Ectodermal cell (in vitro differentiated cells): Measurements from ENCODE around the gene ATRN.
A peak's percentile ranks its signal among the peaks of the same experiment; 100 is the strongest.

Experiments
- H3K27ac ChIP-seq: 2 replicates; pipeline ENCODE4 v1.7.0; 2013; ENCODE audit warnings: mild to moderate bottlenecking, low read depth, low read length; ENCODE audit not compliant: insufficient read depth, poor library complexity, severe bottlenecking
- H3K27me3 ChIP-seq: 2 replicates; pipeline ENCODE4 v1.7.0; 2013; ENCODE audit warnings: mild to moderate bottlenecking, low read length; ENCODE audit not compliant: insufficient read depth, control insufficient read depth, poor library complexity, severe bottlenecking
- H3K36me3 ChIP-seq: one replicate; pipeline ENCODE4 v1.7.0; 2013; ENCODE audit warnings: low read length; ENCODE audit not compliant: control insufficient read depth, insufficient read depth
- H3K4me1 ChIP-seq: one replicate; pipeline ENCODE4 v1.7.0; 2013; ENCODE audit warnings: low read length; ENCODE audit not compliant: control insufficient read depth, insufficient read depth
- H3K4me3 ChIP-seq: 2 replicates; pipeline ENCODE4 v1.7.0; 2013; ENCODE audit warnings: low read depth, low read length, control low read depth; ENCODE audit not compliant: insufficient read depth
- H3K9me3 ChIP-seq: 2 replicates; pipeline ENCODE4 v1.7.0; 2013; ENCODE audit warnings: mild to moderate bottlenecking, low read length, moderate library complexity; ENCODE audit not compliant: control insufficient read depth
- WGBS, 2 experiments: methylation state at CpG; one replicate each; pipeline ENCODE4 v1.1.7; 2013; ENCODE audit warnings: missing lambda C conversion rate in 2 of 2; 5-methylcytosine and 5-hydroxymethylcytosine counted together

ATRN gene

GRCh38 chr20:3680701-3681351 lies 210.0 kb downstream of the ATRN start:
- Histone ChIP-seq H3K4me3 (peak overlapping the region; percentile 42), H3K27me3 (peaks cover 35% of the 10 kb centered on the region)
- WGBS, 2 experiments: 68 to 69% methylated on average over 15 of the region's 15 CpGs

GRCh38 chr20:3681352-3681930 lies 210.6 kb downstream of the ATRN start:
- H3K36me3 ChIP-seq: no peaks in the 10 kb centered on the region
- H3K27me3 ChIP-seq: peaks cover 35% of the 10 kb centered on the region
- peaks cover 7% of the 10 kb centered on the region for H3K4me1 ChIP-seq
- 14 to 15% methylated on average over 32 of the region's 32 CpGs for WGBS, 2 experiments
- H3K27ac ChIP-seq: no peak overlapping the region
- no peaks in the 10 kb centered on the region for H3K9me3 ChIP-seq
- peak overlapping the region; percentile 42 for H3K4me3 ChIP-seq

More at GRCh38 chr20:3680701-3681351, 210.0 kb downstream of the ATRN start:
- Histone ChIP-seq H3K36me3 (no peaks in the 10 kb centered on the region), H3K4me1 (peaks cover 7% of the 10 kb centered on the region), H3K9me3 (no peaks in the 10 kb centered on the region), H3K27ac (no peak overlapping the region)

- Histone ChIP-seq H3K27ac (no peak within 1 kb of the TSS), H3K9me3 (no peaks in the 10 kb centered on the region), H3K36me3 (no peaks in the 10 kb centered on the region), H3K27me3 (peaks cover 35% of the 10 kb centered on the region), H3K4me3 (peak within 1 kb of the TSS; percentile 42), H3K4me1 (peaks cover 7% of the 10 kb centered on the region)
- 10 to 12% methylated on average over 61 to 64 of the region's 65 CpGs for WGBS, 2 experiments
Measured at GRCh38 chr20:3681931-3682781, 211.3 kb downstream of the ATRN start, which contains the start of gene ADAM33. ADAM33 (minus strand) TSS chr20:3682010; CDS start chr20:3682004, 6 bp downstream.

DNA sequence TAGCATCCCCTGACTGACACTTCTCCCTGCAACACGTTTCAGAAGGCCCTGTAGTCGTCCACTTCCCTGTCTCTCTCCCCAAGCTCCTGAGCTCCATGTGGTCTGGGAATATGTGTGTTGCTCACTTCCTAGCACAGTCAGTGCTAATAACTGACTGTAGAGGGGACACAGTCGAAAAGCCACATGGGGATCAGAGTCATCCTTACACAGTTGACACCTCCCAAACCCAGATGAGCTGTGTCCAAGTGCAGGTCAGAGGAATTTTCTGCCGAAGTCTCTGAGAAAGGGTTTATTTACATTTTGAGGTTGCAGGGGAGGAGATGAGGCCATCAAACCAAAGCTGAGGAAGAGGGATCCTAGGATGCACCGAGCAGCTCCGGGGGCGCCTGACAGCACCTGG lies 214.5 kb downstream of the ATRN start:
- H3K4me3 ChIP-seq: no peak overlapping the region
- H3K27me3 ChIP-seq: peaks cover 35% of the 10 kb centered on the region
- peaks cover 4% of the 10 kb centered on the region for H3K4me1 ChIP-seq
- no peak overlapping the region for H3K27ac ChIP-seq
- no peaks in the 10 kb centered on the region for H3K9me3 ChIP-seq
- no peaks in the 10 kb centered on the region for H3K36me3 ChIP-seq
- 78 to 83% methylated on average over 7 of the region's 7 CpGs for WGBS, 2 experiments

DNA sequence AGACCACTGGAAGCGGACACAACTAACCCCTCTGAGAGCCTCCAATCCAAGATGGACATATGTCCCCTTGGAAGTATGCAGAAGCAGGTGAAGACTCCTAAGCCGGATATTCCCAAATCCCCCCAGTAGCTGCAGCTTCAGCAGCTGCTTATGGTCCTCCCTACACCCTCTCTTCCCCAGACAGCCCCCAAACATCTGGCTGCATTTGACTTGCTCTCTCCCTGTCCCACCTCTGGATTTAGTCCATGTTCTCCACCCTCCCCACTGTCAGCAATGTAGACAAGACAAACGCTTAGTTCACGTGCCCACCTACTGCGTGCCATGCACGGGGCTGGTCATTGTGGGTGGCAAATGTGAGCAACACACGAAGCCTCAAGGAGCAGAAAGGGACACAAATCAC lies 215.6 kb downstream of the ATRN start:
- H3K36me3 ChIP-seq: no peaks in the 10 kb centered on the region
- 94% methylated on average over 7 of the region's 7 CpGs for WGBS, 2 experiments
- H3K9me3 ChIP-seq: no peaks in the 10 kb centered on the region
- H3K27me3 ChIP-seq: peaks cover 30% of the 10 kb centered on the region
- H3K4me3 ChIP-seq: no peak overlapping the region
- H3K27ac ChIP-seq: no peak overlapping the region
- H3K4me1 ChIP-seq: no peaks in the 10 kb centered on the region

- Histone ChIP-seq H3K36me3 (no peaks in the 10 kb centered on the region), H3K27ac (no peak overlapping the region), H3K27me3 (peaks cover 25% of the 10 kb centered on the region), H3K4me3 (no peak overlapping the region), H3K9me3 (no peaks in the 10 kb centered on the region), H3K4me1 (no peaks in the 10 kb centered on the region)
- WGBS, 2 experiments: 74 to 75% methylated on average over 9 of the region's 9 CpGs
Measured at GRCh38 chr20:3686867-3687321, 216.1 kb downstream of the ATRN start.

DNA sequence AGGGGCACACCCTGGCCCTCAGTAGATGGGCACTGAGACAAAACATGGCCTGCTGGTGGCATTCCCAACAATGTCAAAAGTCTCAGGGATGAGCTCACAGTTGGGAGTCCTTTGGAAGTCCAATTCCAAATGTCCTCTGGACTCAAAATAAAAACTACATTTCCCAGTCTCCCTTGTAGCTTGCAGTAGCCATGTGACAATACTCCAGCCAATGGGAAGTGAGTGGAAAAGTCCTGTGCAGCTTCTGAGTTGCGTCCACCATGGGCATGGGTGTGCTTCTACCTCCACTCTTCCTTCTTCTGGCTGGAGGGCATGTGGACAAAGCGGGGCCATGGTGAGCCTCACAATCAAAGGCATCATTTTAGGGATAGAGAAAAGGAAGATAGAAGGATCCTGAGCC lies 216.8 kb downstream of the ATRN start:
- H3K9me3 ChIP-seq: no peaks in the 10 kb centered on the region
- no peaks in the 10 kb centered on the region for H3K4me1 ChIP-seq
- no peak overlapping the region for H3K27ac ChIP-seq
- H3K36me3 ChIP-seq: no peaks in the 10 kb centered on the region
- WGBS, 2 experiments: 69 to 83% methylated on average over 2 of the region's 2 CpGs
- H3K4me3 ChIP-seq: no peak overlapping the region
- peaks cover 18% of the 10 kb centered on the region for H3K27me3 ChIP-seq

DNA sequence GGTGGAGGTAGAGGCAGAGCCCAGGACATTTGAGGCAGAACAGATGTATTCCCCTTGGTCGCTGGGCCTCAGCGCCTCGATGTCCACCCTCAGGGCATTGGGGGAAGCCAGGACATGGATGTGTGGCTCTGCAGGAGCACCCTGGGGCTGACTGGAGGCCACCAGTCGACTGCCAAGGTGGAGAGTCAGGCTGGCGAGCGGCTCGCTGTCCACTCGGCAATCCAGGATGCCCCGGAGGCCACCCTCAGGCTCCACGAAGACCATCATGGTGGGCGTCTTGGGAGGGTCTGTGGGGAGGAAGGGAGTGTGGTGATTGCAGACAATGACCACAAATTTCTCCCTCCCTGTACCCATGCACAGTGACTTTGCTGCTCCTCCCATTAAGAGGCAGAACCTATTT lies 219.2 kb downstream of the ATRN start:
- no peak overlapping the region for H3K4me3 ChIP-seq
- H3K4me1 ChIP-seq: no peaks in the 10 kb centered on the region
- H3K9me3 ChIP-seq: no peaks in the 10 kb centered on the region
- H3K27ac ChIP-seq: no peak overlapping the region
- H3K36me3 ChIP-seq: no peaks in the 10 kb centered on the region
- H3K27me3 ChIP-seq: peaks cover 5% of the 10 kb centered on the region
- 90 to 94% methylated on average over 11 of the region's 11 CpGs for WGBS, 2 experiments

- 92 to 94% methylated on average over 3 of the region's 3 CpGs for WGBS, 2 experiments
- no peak overlapping the region for H3K4me3 ChIP-seq
Measured at GRCh38 chr20:3690413-3690812, 219.6 kb downstream of the ATRN start.

GRCh38 chr20:3691306-3691705 lies 220.5 kb downstream of the ATRN start:
- Histone ChIP-seq H3K36me3 (no peaks in the 10 kb centered on the region), H3K4me3 (no peak overlapping the region), H3K4me1 (no peaks in the 10 kb centered on the region), H3K27me3 (no peaks in the 10 kb centered on the region), H3K27ac (no peak overlapping the region), H3K9me3 (no peaks in the 10 kb centered on the region)
- WGBS, 2 experiments: 94% methylated on average over 16 of the region's 16 CpGs

More at GRCh38 chr20:3690413-3690812, 219.6 kb downstream of the ATRN start:
- Histone ChIP-seq H3K9me3 (no peaks in the 10 kb centered on the region), H3K27me3 (peaks cover under 1% of the 10 kb centered on the region), H3K36me3 (no peaks in the 10 kb centered on the region), H3K4me1 (no peaks in the 10 kb centered on the region), H3K27ac (no peak overlapping the region)
